GM19023 (cell line): Measurements from ENCODE around the gene COL5A1.

Source experiments
- ATAC-seq: cut with Tn5 transposase; IDR thresholded peaks from one replicate; pipeline ENCODE4 v1.9.1; 2021; ENCODE audit warnings: mild to moderate bottlenecking, moderate library complexity; ENCODE audit not compliant: unreplicated experiment

The COL5A1 gene

GRCh38 chr9:134828892-134829291, 187.3 kb downstream of the COL5A1 start:
- no peak for ATAC-seq

DNA sequence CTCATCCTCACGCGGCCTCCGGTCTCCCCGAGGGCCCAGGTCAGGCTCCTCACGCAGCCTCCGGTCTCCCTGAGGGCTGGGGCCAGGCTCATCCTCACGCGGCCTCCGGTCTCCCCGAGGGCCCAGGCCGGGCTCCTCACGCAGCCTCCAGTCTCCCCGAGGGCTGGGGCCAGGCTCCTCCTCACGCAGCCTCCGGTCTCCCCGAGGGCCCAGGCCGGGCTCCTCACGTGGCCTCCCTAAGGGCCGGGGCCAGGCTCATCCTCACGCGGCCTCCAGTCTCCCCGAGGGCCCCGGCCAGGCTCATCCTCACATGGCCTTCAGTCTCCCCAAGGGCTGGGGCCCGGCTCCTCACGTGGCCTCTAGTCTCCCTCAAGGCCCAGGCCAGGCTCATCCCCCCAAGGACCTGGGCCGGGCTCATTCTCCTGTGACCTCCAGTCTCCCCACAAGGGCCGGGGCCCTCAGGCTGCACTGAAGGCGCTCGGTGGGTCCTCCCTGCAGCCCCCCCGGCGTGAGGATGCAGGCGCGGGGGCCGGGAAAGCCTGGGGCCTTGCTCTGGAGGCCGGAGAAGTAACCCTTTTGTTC, 187.8 kb downstream of the COL5A1 start:
- no peak for ATAC-seq

GRCh38 chr9:134830126-134830525, 188.5 kb downstream of the COL5A1 start:
- ATAC-seq = no peak

DNA sequence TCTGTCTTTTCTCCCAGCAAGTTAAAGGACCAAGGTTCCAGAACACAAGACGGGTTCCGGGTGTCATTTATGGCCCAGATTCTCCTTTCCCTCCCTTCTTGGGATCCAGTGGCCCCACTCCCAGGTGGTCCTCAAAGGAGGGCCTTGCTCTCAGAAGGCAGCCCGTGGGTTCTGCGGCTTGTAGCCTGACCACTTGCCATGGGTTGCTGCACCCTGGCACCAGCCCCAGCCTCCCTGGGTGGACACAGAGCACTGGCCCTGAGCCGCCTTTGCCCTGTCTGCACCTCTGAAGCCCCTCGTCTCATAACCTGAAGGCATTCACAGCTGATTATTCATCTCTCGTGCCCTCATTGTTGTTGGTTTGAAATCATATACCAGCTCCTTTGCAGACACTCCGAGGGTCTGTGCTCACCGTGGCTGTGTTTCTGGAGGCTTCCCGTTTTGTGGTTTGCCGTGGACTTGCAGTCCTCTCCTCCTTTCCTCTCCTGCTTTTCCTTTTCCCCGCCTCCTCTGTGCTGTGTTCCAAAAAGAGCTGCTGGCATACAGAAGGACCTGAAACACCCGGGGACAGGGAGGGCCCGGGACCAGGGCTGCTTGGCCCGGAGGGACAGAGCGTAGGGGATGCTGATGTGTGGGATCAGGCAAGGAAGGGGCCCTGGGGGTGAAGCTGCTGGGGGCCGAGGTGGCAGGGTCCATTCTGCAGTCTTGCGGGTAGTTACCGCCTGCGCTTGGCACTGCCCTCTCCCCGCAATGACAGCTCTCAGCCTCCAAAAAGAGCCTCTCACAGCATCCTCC, 189.5 kb downstream of the COL5A1 start:
- ATAC-seq = no peak

DNA sequence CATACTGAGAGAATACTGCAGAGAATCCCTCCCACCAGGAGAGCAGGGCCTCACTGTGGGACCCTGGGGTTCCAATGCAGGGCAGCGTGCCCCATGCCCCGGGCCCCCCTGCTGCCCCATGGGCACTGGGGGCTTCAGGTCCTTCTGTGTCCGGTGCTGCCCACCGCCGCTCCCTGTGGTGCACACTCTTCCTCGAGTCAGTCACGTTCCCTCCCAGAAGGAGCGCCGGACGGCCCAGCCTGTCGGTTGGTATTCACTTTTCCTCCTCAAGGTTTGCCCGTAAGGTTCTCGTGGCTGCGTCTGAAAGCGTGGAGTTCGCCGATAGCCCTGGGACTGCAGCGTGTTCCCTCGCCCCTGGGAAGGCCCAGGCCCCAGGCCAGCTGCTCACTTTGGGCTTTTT, 190.9 kb downstream of the COL5A1 start:
- no peak for ATAC-seq

GRCh38 chr9:134833294-134833880, 191.8 kb downstream of the COL5A1 start:
- no peak for ATAC-seq

DNA sequence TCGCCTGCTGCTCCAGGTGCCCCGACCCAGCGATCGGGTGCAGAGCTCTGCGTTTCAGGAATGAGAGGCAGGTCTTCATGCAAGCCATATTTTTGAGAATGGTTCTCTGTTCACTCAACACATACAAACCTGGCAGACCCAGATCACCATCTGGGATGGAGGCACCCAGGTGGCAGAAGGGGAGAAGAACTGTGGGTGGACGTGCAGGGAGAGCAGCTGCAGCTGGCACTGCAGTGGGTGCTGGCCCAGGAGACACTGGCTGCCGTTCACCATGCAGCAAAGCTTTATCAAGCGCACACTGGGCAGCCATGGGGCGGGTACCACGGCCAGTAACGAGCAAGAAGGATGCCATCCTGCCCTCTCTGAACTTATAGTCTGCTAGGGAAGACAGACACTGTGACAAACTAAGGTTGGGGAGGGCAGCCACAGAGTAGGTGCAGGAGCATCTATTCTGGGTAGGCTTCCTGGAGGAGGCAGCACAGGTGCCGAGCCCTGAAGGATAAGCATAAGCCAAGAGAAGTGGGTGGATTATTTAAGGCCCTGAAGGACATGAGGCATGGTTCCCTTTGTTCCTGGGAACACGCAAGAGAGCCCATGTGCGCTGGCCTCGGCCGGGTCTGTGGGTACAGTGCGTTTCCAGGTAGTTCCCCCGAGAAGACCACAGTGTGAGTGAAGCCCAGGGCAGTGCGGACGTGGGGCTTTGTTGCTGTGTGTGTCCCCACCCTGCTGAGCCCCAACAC, 192.8 kb downstream of the COL5A1 start:
- ATAC-seq = no peak

- no peak for ATAC-seq
These were observed 193.4 kb downstream of the COL5A1 start for GRCh38 chr9:134834957-134835419.

- ATAC-seq = no peak
These were observed 193.8 kb downstream of the COL5A1 start for GRCh38 chr9:134835448-134835847.

- ATAC-seq = no peak
These were observed 194.4 kb downstream of the COL5A1 start for GRCh38 chr9:134835987-134836386.

- no peak for ATAC-seq
These were observed 194.9 kb downstream of the COL5A1 start for GRCh38 chr9:134836406-134836970.

DNA sequence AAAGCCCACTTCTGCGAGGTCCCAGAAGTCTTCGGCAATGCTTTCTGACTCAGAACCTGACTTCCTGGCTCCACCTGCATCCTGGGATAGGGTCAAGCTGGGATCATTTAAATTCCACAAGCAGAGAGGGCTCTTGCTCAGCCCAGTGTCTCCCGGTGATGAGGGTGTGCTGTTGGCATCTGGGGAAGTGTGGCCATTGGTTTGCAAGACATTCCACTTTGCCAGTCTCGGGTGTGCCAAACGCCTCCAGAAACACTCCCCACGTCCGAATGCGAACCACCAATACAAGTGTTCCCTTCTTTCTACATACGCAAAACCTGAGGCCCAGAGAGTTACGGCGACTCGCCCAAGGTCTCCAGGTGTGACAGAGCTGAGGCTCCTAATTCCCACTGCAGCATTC, 195.9 kb downstream of the COL5A1 start:
- ATAC-seq = no peak

DNA sequence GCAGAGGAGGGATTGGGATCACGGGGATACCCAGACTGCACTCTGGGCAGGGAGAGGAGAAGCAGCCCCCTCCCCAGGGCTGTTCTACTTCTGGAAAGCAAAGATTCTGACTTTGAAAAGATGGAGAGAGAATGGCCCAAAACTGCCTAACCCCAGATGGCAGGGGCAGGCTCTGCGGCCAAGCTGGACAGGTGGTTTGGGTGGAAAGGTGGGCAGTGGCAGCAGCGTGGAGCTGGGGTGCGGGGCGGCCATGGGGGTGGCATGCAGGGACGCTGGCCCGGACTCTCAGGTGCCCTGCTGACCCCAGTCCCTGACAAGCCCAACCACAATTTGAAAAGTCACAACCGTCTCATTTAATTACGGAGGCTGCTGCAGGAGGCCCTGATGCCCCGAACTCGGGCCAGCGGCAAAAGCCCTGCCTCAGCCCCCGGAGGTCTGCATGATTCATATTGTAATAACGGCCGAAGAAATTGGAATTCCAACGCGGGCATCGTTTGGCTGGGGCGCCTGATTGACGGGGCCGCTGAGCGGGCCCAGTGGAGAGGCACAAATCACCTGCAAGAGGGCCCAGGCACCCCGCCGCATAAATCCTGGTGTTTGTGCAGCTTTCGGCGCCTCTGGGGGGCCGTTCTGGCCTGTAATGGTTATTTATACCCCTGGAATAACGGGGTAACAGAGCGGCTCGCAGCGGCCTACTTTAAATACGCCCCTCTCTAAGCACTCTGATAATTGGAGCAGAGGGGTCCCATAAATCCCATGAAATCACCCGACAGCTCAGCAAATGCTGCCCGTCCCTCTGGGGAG, 197.2 kb downstream of the COL5A1 start:
- no peak for ATAC-seq

GRCh38 chr9:134839455-134840125, 198.0 kb downstream of the COL5A1 start:
- no peak for ATAC-seq

DNA sequence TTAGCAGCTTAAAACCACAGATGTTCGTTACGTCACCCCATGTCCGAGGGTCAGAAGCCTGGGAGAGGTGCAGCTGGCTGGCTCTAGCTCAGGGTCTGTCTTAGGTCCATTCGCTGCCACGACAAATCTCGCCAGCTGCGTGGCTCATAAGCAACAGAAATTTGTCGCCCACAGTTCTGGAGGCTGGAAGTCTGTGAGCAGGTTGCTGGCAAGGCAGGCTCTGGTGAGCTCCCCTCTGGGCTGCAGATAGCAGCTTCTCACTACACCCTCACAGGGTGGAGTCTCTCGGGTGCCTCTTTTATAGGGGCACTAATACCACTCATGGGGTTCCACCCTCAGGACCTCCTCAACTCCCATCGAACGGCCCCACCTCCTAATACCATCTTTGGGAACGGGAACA, 198.9 kb downstream of the COL5A1 start:
- no peak for ATAC-seq

GRCh38 chr9:134841180-134841904, 199.7 kb downstream of the COL5A1 start:
- ATAC-seq = no peak

DNA sequence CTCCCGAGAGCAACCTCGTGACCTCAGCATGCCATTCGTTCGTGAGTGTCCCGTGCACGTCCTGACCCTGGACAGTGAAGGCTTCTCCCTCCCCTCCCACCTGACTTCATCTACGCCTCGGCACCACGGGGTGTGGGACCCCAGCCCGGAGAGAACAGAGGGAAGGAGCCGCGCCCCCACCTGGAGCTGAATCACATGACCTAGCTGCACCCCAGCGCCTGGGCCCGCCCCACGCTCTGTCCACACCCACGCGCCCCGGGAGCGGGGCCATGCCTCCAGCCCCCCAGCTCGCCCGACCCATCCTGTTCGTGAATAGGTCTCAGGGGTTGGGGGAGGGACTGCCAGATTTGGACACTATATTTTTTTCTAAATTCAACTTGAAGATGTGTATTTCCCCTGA, 200.7 kb downstream of the COL5A1 start:
- no peak for ATAC-seq

- no peak for ATAC-seq
These were observed 202.1 kb downstream of the COL5A1 start for GRCh38 chr9:134843740-134844139.

GRCh38 chr9:134844821-134845220, 203.2 kb downstream of the COL5A1 start:
- no peak for ATAC-seq
